HG02943 (cell line): ENCODE data around the gene TBPL1.
"Not testable (repeated sequence)": the region's sequence is repeated elsewhere in the genome, so short reads cannot be mapped to it uniquely, and the experiment has no call there.

Experiments used
- ATAC-seq: cut with Tn5 transposase; IDR thresholded peaks from one replicate; pipeline ENCODE4 v1.9.1; 2021; ENCODE audit warnings: mild to moderate bottlenecking, low read depth, moderate library complexity; ENCODE audit not compliant: unreplicated experiment

TBPL1 gene

GRCh38 chr6:133952815-133953633 lies at the start of gene TBPL1:
Gene TBPL1 (plus strand): TSS chr6:133953224. CDS start chr6:133980126, 26,902 bp downstream.
- peak; percentile 82 for ATAC-seq

- no peak for ATAC-seq
These were observed 49.2 kb upstream of the TBPL1 start for GRCh38 chr6:133903855-133904254.

DNA sequence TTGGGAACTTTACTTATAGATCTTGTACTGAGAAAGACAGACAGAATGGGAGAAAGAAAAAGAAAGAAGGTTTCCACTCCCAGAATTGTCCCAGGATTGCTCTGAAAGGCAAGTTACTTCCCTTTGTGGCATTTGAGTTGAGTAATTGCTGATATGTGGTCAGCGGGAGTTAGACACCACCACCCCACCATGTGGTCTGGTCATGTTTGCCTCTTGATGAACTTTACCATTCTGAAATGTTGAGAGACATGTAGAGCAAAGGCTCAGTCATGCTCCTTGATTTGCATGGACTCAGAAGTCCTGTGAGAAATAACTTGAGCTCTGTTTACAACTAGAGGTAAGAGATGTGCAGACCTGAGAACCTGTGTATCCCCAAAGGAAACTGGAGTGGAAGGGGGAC lies 47.0 kb upstream of the TBPL1 start:
- no peak for ATAC-seq

- ATAC-seq = no peak
These were observed 36.3 kb upstream of the TBPL1 start for GRCh38 chr6:133916650-133917151.

- ATAC-seq = no peak
These were observed 35.2 kb upstream of the TBPL1 start for GRCh38 chr6:133917781-133918180.

DNA sequence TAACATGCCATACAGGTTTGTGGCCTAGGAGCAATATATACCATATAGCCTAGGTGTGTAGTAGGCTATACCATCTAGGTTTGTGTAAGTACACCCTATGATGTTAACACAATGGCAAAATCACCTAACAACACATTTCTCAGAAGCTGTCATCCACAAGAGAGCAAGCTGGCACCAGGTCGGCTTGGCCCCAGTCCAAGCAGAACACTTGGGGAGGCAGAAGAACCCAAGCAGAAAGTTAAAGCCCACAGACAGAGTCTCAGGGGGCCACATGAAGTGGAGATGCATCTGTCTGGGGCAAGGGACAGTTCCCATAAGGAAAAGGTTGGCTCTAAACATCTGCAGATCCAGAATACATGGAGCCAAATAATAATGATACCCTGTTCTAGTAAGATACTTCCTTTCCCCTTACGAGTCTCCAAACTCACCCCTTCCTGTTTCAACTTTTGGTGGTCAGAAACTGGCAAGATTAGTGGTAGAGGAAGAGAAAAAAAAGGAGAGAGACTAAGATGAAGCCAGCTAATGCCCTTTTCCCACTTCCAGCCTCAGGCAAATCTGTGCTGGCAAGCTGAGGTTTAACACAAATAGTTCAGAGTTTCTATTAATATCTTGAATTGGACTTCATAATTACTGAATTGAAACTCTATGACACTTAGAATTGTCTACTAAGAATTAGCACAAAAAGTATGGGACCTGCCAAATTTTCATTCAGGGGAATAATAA lies 34.7 kb upstream of the TBPL1 start:
- no peak for ATAC-seq

GRCh38 chr6:133919362-133919761 lies 33.7 kb upstream of the TBPL1 start:
- no peak for ATAC-seq

DNA sequence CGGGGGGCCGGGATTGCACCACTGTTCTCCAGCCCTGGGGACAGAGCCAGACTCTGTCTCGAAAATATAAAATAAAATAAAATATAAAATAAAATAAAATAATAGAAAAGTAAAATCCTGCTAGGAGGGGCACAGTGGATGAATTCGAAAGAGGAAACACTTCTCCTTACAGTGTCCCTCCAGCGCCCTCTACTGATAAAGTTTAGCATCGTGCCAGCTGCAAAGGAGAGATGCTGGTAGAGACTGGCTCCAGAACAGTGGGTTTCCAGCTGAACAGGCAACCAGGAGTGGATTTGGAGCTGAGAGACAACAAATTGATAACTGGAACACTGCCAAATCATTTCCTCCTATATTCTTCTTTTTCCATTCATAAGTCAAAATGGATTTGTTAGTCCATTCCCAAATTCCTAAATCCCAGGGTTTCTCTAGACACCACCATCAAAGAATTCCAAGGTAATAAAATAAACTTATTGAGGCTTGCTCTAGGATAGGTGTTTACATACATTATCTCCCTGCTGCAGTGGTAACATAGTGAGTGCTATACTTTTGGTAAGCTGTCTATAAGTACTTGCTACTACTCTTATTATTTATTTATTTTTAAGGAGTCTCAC lies 31.7 kb upstream of the TBPL1 start:
- no peak for ATAC-seq

DNA sequence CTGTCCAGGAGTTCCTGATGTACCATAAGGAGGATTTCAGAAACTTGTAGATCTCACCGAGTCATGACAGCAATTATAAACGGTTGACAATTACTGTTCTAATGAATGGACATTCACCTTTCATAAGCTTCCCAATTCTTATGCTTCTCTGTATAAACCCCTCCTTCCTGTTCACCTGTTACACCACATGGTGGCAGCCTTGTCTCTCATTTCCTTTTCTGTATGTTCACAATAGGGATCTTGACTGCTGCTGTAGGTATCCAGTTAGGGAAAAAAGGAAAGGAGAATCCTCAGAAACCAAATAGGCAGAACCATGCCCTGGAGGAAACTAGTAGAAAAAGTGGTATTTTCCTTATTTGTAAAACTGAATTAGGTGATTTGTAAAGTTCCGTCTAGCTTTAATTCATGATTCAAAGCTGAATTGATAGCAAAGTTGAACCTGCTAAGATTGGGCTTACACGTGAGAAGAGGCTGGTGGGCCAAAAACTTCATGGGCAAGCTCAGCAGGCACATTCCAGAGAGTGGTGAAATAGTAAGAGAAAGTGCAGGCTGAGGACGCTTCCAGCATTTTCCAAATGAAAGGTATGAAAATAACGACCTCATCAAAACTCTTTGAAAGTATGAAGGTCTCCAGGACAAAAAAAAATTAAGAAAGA lies 29.0 kb upstream of the TBPL1 start:
- ATAC-seq = peak; percentile 77

DNA sequence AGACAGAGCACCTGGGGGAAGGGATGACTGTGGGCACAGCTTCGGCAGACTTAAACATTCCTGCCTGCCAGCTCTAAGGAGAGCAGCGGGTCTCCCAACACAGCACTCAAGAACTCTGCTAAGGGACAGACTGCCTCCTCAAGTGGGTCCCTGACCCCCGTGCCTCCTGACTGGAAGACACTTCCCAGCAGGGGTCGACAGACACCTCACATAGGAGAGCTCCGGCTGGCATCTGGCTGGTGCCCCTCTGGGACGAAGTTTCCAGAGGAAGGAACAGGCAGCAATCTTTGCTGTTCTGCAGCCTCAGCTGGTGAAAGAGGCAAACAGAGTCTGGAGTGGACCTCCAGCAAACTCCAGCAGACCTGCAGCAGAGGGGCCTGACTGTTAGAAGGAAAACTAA lies 21.8 kb upstream of the TBPL1 start:
- ATAC-seq = not testable (repeated sequence)

- not testable (repeated sequence) for ATAC-seq
These were observed 16.7 kb upstream of the TBPL1 start for GRCh38 chr6:133936352-133936751.

DNA sequence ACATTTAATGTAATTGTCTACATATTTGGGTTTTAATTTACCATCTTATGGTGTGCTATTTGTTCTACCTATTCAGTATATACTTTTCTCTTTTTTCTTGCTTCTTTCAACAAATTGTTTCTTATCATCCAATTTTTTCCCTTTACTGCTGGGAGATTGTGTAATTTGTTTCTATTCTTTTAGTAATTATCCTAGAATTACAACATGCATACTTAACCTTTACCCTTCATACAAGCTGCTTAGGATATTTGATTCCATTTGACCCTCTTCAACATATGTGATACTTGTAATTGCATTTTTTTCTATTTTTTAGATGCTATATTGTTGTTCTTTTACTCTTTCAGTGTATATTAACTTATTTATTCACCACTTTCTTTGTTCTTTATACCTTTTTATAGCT lies 15.1 kb upstream of the TBPL1 start:
- no peak for ATAC-seq

- ATAC-seq = no peak
These were observed 14.5 kb upstream of the TBPL1 start for GRCh38 chr6:133938533-133938932.

- no peak for ATAC-seq
These were observed 13.0 kb upstream of the TBPL1 start for GRCh38 chr6:133939778-133940667.

- ATAC-seq = no peak
These were observed 7.9 kb upstream of the TBPL1 start for GRCh38 chr6:133945158-133945557.

GRCh38 chr6:133947302-133947900 lies 5.6 kb upstream of the TBPL1 start:
- no peak for ATAC-seq

DNA sequence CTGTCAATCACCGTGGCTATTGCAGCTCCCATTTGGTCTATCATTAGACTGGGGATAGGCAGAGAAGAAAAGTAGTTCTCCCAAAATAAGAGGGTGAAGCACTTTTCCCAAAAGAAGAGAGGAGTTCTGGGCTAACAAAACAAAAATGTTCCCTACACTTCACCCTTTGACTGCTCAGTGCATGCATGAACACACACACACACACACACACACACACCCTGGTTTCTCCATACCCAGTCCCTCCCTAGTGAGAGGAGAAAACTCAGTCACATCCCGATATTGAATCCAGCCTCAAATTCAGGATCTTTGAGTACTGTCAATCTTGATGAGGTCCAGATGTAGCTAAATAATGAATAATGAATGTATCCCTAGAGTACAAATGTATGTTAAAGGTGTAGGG lies 4.6 kb upstream of the TBPL1 start:
- no peak for ATAC-seq

- no peak for ATAC-seq
These were observed 1.8 kb upstream of the TBPL1 start for GRCh38 chr6:133951227-133951626.
